ENCODE results near the gene SAFB. TPM values are rescaled to one million over a fixed set of nuclear protein-coding genes. Genes with fewer than 3 reads are reported as not detected.

Gene SAFB
- polyA plus RNA-seq, 3 donors, result 12.2 to 76.6 (median 23.1) TPM

- H3K4me2 ChIP-seq (replicated peaks; ENCODE audit: extremely low read depth, low read length, poor library complexity, severe bottlenecking), result no peak overlapping the region
- peaks cover 0 to 2% (median 1%) of the 10 kb centered on the region in 3 donors for H3K27me3 Mint-ChIP-seq (ENCODE audit: low read depth in 3 of 3)
- no peak overlapping the region for H3K4me3 Mint-ChIP-seq
- no peak for TF ChIP-seq CTCF (IDR thresholded peaks at IDR 0.05)
- peaks cover 7% of the 10 kb centered on the region for H3K4me1 Mint-ChIP-seq
- no peaks in the 10 kb centered on the region for H3K9me3 ChIP-seq (replicated peaks in 1 of 2; ENCODE audit: control insufficient read depth in 1 of 2, insufficient read depth in 1 of 2, low read length in 2 of 2)
- WGBS (ENCODE audit: insufficient coverage), result 94% methylated on average over 13 of the region's 22 CpGs
- H3K36me3 Mint-ChIP-seq, result peaks cover 78 to 92% of the 10 kb centered on the region in 2 donors
- peaks cover 96% of the 10 kb centered on the region for H4K20me1 ChIP-seq (ENCODE audit: insufficient read depth, low read length)
- H3K4me1 ChIP-seq (ENCODE audit: control insufficient read depth in 1 of 2, insufficient read depth in 2 of 2, low read length in 2 of 2), result no peaks in the 10 kb centered on the region
- no peak overlapping the region for H3K27ac ChIP-seq (ENCODE audit: low read depth in 1 of 2, low read length in 2 of 2)
- no peaks in the 10 kb centered on the region for H3K9me3 Mint-ChIP-seq
- DNase-seq, result no peak
- H3K27me3 ChIP-seq (ENCODE audit: control insufficient read depth in 2 of 2, insufficient read depth in 2 of 2, low read length in 2 of 2), result no peaks in the 10 kb centered on the region
- intact Hi-C loops (cut with micrococcal nuclease), result no loop called here
- no peak overlapping the region for H3K4me3 ChIP-seq (replicated peaks in 1 of 3; ENCODE audit: low read depth in 2 of 3, low read length in 3 of 3)
- H3K27ac Mint-ChIP-seq, result no peak overlapping the region
- no peak overlapping the region for H3K9ac ChIP-seq (ENCODE audit: insufficient read depth, low read length, poor library complexity, severe bottlenecking)
- H3K36me3 ChIP-seq (replicated peaks in 1 of 2; ENCODE audit: control insufficient read depth in 1 of 2, insufficient read depth in 2 of 2, low read length in 2 of 2), result peaks cover 87 to 91% of the 10 kb centered on the region in 2 donors
- no peak overlapping the region for H2AFZ ChIP-seq (ENCODE audit: insufficient read depth, low read depth, low read length, poor library complexity, severe bottlenecking)
- H3K79me2 ChIP-seq (ENCODE audit: insufficient read depth, low read length), result no peaks in the 10 kb centered on the region
These were observed 32.6 kb upstream of the SAFB start for GRCh38 chr19:5590151-5590864.

GRCh38 chr19:5590865-5591154 lies 32.1 kb upstream of the SAFB start:
- H3K27me3 Mint-ChIP-seq (ENCODE audit: low read depth in 3 of 3), result peaks cover 0 to 2% (median 1%) of the 10 kb centered on the region in 3 donors
- Histone ChIP-seq H3K79me2 (ENCODE audit: insufficient read depth, low read length) (no peaks in the 10 kb centered on the region), H3K36me3 (replicated peaks in 1 of 2; ENCODE audit: control insufficient read depth in 1 of 2, insufficient read depth in 2 of 2, low read length in 2 of 2) (peaks cover 92 to 96% of the 10 kb centered on the region in 2 donors), H4K20me1 (ENCODE audit: insufficient read depth, low read length) (peaks cover 96% of the 10 kb centered on the region), H3K4me3 (replicated peaks in 1 of 3; ENCODE audit: low read depth in 2 of 3, low read length in 3 of 3) (no peak overlapping the region), H3K4me1 (ENCODE audit: control insufficient read depth in 1 of 2, insufficient read depth in 2 of 2, low read length in 2 of 2) (no peaks in the 10 kb centered on the region), H3K9me3 (replicated peaks in 1 of 2; ENCODE audit: control insufficient read depth in 1 of 2, insufficient read depth in 1 of 2, low read length in 2 of 2) (no peaks in the 10 kb centered on the region), H2AFZ (ENCODE audit: insufficient read depth, low read depth, low read length, poor library complexity, severe bottlenecking) (no peak overlapping the region), H3K27me3 (ENCODE audit: control insufficient read depth in 2 of 2, insufficient read depth in 2 of 2, low read length in 2 of 2) (no peaks in the 10 kb centered on the region), H3K27ac (ENCODE audit: low read depth in 1 of 2, low read length in 2 of 2) (no peak overlapping the region), H3K9ac (ENCODE audit: insufficient read depth, low read length, poor library complexity, severe bottlenecking) (no peak overlapping the region), H3K4me2 (replicated peaks; ENCODE audit: extremely low read depth, low read length, poor library complexity, severe bottlenecking) (no peak overlapping the region)
- H3K9me3 Mint-ChIP-seq, result no peaks in the 10 kb centered on the region
- DNase-seq, result no peak
- intact Hi-C loops (cut with micrococcal nuclease), result no loop called here
- no peak overlapping the region for H3K4me3 Mint-ChIP-seq
- H3K27ac Mint-ChIP-seq, result no peak overlapping the region
- H3K4me1 Mint-ChIP-seq, result peaks cover 4% of the 10 kb centered on the region
- WGBS (ENCODE audit: insufficient coverage), result 86% methylated on average over 7 of the region's 9 CpGs
- TF ChIP-seq CTCF (IDR thresholded peaks at IDR 0.05), result no peak
- peaks cover 83 to 93% of the 10 kb centered on the region in 2 donors for H3K36me3 Mint-ChIP-seq

Measured in CD14-positive monocyte (primary cell).